Body of pancreas (tissue), 4 donors: Measurements from ENCODE around the gene TMEM221. TPM values are rescaled to one million over a fixed set of nuclear protein-coding genes. Genes with fewer than 3 reads are reported as not detected.

Experiments
- ATAC-seq: fragments of 150-250 bp; one replicate; pipeline ENCODE4 v1.9.1; 2016
- DNase-seq, 4 donors: peaks; one replicate each; pipeline ENCODE4 v3.0.0-alpha.2; 2019
- H3K27ac ChIP-seq, 4 donors: fragments of 200-600 bp; sonication (generic); 1 replicate in 3 of 4; 2 replicates in 1 of 4; pipeline versions ENCODE4 v1.5.1 to v1.6.1; 2016 to 2019; ENCODE audit warnings: mild to moderate bottlenecking in 1 of 4, mixed read lengths in 1 of 4, moderate library complexity in 1 of 4
- H3K27me3 ChIP-seq, 2 donors: fragments of 200-600 bp; sonication (generic); one replicate each; pipeline ENCODE4 v1.6.0; 2016; ENCODE audit warnings: mild to moderate bottlenecking in 1 of 2
- H3K36me3 ChIP-seq, 2 donors: fragments of 200-600 bp; sonication (generic); replicated peaks in 1 of 2; 2 replicates each; pipeline ENCODE4 v1.5.1; 2016; ENCODE audit warnings: low read depth in 2 of 2; ENCODE audit not compliant: insufficient read depth in 1 of 2
- H3K4me1 ChIP-seq: fragments of 200-600 bp; sonication (generic); one replicate; pipeline ENCODE4 v1.6.0; 2016
- H3K4me3 ChIP-seq, 2 donors: fragments of 200-600 bp; sonication (generic); 1 replicate in 1 of 2; 2 replicates in 1 of 2; pipeline ENCODE4 v1.5.1; 2016 to 2019
- H3K9me3 ChIP-seq, 3 donors: fragments of 200-600 bp; sonication (generic); 1 replicate in 2 of 3; 2 replicates in 1 of 3; pipeline ENCODE4 v1.5.1; 2016
- POLR2A ChIP-seq, 3 donors: fragments of 450-650 bp; IDR thresholded peaks; one replicate each; pipeline ENCODE4 v1.6.1; 2016; ENCODE audit warnings: antibody characterized with exemption in 3 of 3, mild to moderate bottlenecking in 2 of 3
- WGBS, 2 donors: methylation state at CpG; one replicate each; pipeline ENCODE4 v1.1.5; 2017; 5-methylcytosine and 5-hydroxymethylcytosine counted together
- intact Hi-C: fragments of 100-400 bp; cut with DNase I; formaldehyde crosslinking; loops from one replicate; pipeline ENCODE4 v1.15.1; 2023
- total RNA-seq, 2 donors: library from RNA; depleted of rRNA; stranded (reverse); fragments of >200 nt; gene quantifications; one replicate each; pipeline ENCODE4 v1.1.0, GENCODE V29; 2016
- TF ChIP-seq, protein P1 (sequence below), 7 experiments: fragments of 450-650 bp in 4 of 7; fragments of 200-600 bp in 3 of 7; sonication (generic) in 3 of 7; IDR thresholded peaks; one replicate each; pipeline ENCODE4 v1.5.1; 2016 to 2019; ENCODE audit warnings: antibody characterized with exemption in 7 of 7

TMEM221 gene
- total RNA-seq, 2 donors from 2014 or later, result 0.52 TPM; not detected in 1

DNA sequence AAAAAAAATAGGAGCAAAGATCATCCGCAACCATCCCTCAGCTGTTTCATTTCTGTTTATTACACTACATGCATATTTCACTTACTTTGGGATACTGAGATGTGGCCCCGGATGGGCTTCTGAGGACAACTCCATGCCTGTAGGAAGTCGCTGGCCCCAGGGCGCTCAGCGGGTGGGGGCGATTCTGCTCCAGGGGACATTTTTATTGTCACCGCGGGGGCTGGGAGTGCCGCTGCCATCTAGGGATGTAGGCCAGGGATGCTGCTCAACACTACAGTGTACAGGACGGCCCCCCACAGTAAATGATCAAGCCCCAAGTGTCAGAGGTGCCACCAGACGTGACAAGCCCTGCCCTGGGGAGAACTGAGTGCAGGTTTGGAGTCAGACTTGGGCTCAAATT, 36.7 kb downstream of the TMEM221 start:
- no peak for ATAC-seq
- 51 to 58% methylated on average over 3 to 11 of the region's 11 CpGs for WGBS, 2 donors
- TF ChIP-seq POLR2A (IDR thresholded peaks at IDR 0.05), result no peak
- TF ChIP-seq, protein P1, sequence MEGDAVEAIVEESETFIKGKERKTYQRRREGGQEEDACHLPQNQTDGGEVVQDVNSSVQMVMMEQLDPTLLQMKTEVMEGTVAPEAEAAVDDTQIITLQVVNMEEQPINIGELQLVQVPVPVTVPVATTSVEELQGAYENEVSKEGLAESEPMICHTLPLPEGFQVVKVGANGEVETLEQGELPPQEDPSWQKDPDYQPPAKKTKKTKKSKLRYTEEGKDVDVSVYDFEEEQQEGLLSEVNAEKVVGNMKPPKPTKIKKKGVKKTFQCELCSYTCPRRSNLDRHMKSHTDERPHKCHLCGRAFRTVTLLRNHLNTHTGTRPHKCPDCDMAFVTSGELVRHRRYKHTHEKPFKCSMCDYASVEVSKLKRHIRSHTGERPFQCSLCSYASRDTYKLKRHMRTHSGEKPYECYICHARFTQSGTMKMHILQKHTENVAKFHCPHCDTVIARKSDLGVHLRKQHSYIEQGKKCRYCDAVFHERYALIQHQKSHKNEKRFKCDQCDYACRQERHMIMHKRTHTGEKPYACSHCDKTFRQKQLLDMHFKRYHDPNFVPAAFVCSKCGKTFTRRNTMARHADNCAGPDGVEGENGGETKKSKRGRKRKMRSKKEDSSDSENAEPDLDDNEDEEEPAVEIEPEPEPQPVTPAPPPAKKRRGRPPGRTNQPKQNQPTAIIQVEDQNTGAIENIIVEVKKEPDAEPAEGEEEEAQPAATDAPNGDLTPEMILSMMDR (IDR thresholded peaks at IDR 0.05), result no peak
- Histone ChIP-seq H3K4me1 (no peaks in the 10 kb centered on the region), H3K27me3 (no peaks in the 10 kb centered on the region), H3K9me3 (no peaks in the 10 kb centered on the region), H3K27ac (no peak overlapping the region), H3K4me3 (no peak overlapping the region), H3K36me3 (no peaks in the 10 kb centered on the region)
- DNase-seq, result no peak
- intact Hi-C loops, result no loop called here

DNA sequence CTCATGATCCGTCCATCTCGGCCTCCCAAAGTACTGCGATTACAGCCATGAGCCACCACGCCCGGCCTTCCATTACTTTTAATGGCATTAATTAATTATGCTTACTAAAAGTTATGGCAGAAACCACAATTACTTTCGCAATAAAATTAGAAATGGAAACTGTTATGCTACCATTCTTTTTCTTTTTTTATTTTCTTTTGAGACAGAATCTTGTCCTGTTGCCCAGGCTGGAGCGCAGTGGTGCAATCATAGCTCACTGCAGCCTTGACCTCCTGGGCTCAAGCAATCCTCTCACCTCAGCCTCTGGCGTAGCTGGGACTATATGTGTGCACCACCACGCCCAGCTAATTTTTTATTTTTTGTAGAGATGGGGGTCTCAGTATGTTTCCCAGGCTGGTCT, 38.5 kb downstream of the TMEM221 start:
- no peak for TF ChIP-seq POLR2A (IDR thresholded peaks at IDR 0.05)
- TF ChIP-seq, protein P1 (IDR thresholded peaks at IDR 0.05), result no peak
- ATAC-seq (no peak), DNase-seq (no peak)

DNA sequence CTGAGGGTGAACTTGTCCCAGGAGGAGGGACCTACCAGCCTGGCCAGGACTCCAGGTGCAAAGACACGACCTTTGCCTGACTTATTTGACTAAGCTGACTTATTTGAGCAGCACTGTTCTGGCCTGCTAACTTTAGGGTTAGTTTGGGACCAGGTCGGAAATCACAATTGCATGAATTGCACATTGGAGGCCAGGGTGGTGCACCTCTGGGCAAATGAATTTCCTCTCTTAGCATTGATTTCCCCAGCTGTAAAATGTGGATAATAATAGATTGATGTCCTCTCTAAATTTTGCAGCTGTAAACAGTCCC, 41.6 kb downstream of the TMEM221 start:
- H3K9me3 ChIP-seq, result no peaks in the 10 kb centered on the region
- no peaks in the 10 kb centered on the region for H3K27me3 ChIP-seq
- 31 to 50% methylated on average over 2 of the region's 2 CpGs for WGBS, 2 donors
- DNase-seq, result no peak
- no peak overlapping the region for H3K4me3 ChIP-seq
- intact Hi-C loops, result no loop called here
- peak overlapping the region in 2 of 4 donors; percentile 60 to 73 for H3K27ac ChIP-seq
- no peak for TF ChIP-seq POLR2A (IDR thresholded peaks at IDR 0.05)
- TF ChIP-seq, protein P1 (IDR thresholded peaks at IDR 0.05), result no peak
- H3K36me3 ChIP-seq, result no peaks in the 10 kb centered on the region
- no peak for ATAC-seq
- H3K4me1 ChIP-seq, result no peaks in the 10 kb centered on the region

More for the DNA sequence above, 38.5 kb downstream of the TMEM221 start:
- Histone ChIP-seq H3K27ac (no peak overlapping the region), H3K4me1 (no peaks in the 10 kb centered on the region), H3K9me3 (no peaks in the 10 kb centered on the region), H3K27me3 (no peaks in the 10 kb centered on the region), H3K4me3 (no peak overlapping the region), H3K36me3 (no peaks in the 10 kb centered on the region)
- WGBS, 2 donors, result 85 to 89% methylated on average over 9 of the region's 9 CpGs
- intact Hi-C loops, result no loop called here

DNA sequence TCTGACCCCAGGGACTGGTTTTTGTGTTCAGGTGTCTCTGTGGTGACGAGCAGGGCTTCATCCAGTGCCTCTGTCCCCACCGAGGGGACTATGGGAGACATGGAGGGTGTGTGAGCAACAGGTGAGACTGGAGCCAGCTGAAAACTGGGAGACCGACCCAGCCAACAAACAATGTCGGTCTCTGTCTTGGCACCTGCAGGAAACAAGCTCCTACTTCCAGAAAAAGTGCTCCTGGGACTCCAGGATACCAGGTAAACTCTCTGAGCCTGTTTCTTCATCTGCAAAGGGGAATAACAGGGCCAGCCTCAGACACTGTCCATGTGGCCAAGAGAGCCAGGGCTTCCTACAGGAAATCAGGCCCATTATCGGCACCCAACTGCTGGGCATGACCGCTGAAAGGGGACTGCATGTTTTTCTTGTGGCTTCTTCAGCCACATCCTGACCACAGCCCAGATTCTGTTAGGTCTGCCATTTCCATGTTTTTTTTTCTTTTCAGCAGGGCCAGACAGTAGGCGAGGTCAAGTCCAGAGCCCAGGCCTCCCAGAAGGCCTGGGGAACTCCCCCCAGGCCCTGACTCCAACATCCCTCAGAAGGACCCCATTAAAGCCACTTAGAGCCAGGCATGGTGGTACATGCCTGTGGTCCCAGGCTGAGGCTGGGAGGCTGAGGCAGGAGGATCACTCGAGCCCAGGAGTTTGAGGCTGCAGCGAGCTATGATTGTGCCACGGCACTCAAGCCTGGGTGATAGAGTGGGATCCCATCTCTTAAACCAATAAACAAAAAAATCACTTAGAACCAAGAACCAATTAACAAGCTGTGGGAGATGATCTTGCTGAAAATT, 42.2 kb downstream of the TMEM221 start:
- Histone ChIP-seq H3K27ac (peak overlapping the region in 3 of 4 donors; percentile 48 to 73 (median 60)), H3K9me3 (no peaks in the 10 kb centered on the region), H3K36me3 (no peaks in the 10 kb centered on the region), H3K4me3 (no peak overlapping the region), H3K27me3 (no peaks in the 10 kb centered on the region), H3K4me1 (no peaks in the 10 kb centered on the region)
- ATAC-seq, result no peak
- intact Hi-C loops, result no loop called here
- 68 to 86% methylated on average over 6 to 10 of the region's 10 CpGs for WGBS, 2 donors
- DNase-seq, result peak in 1 of 4 donors; percentile 8
- TF ChIP-seq, protein P1 (IDR thresholded peaks at IDR 0.05), result no peak
- TF ChIP-seq POLR2A (IDR thresholded peaks at IDR 0.05), result no peak
